OCI-LY7 (cell line): ENCODE results near the gene USP6NL. TPM values are rescaled to one million over a fixed set of nuclear protein-coding genes. Genes with fewer than 3 reads are reported as not detected.

ENCODE experiments used
- BruUV-seq: library from RNA; stranded (reverse); fragments of 400-500 nt; replicated peaks from 2 replicates; lab custom pipeline; 2021; lab: Mats Ljungman, UMichigan
- CTCF ChIA-PET: fragments of 300-600 bp; sonication (Branson Sonifier 250); formaldehyde crosslinking; loops from one replicate; lab custom pipeline; 2022; ENCODE audit warnings: antibody characterized with exemption; ENCODE audit not compliant: unreplicated experiment; lab: Charles Lee
- POLR2A ChIA-PET: fragments of 300-600 bp; sonication (Branson Sonifier 250); formaldehyde crosslinking; loops from one replicate; lab custom pipeline; 2022; ENCODE audit warnings: antibody characterized with exemption; lab: Charles Lee
- DNase-seq: peaks from one replicate; pipeline ENCODE4 v3.0.0-alpha.2; 2015; ENCODE audit warnings: low spot score
- H2AFZ ChIP-seq: fragments of 200-600 bp; sonication (generic), shearing (Covaris generic); 2 replicates; pipeline ENCODE4 v1.6.1; 2014; ENCODE audit warnings: mild to moderate bottlenecking, antibody characterized with exemption, low read length, moderate library complexity
- H3K27ac ChIP-seq: fragments of 200-600 bp; sonication (generic); 2 replicates; pipeline ENCODE4 v1.5.1; 2014; ENCODE audit warnings: mixed run types, low read depth, mild to moderate bottlenecking, moderate library complexity, low read length, inconsistent platforms; ENCODE audit not compliant: poor library complexity, severe bottlenecking
- H3K36me3 ChIP-seq: fragments of 200-600 bp; sonication (generic); 2 replicates; pipeline ENCODE4 v1.6.1; 2014; ENCODE audit warnings: mild to moderate bottlenecking, antibody characterized with exemption, low read length, moderate library complexity, mixed read lengths; ENCODE audit not compliant: insufficient read depth
- H3K4me1 ChIP-seq: fragments of 200-600 bp; sonication (generic); 2 replicates; pipeline ENCODE4 v1.5.1; 2014; ENCODE audit warnings: mild to moderate bottlenecking, low read length; ENCODE audit not compliant: insufficient read depth, poor library complexity, severe bottlenecking
- H3K4me2 ChIP-seq: fragments of 200-600 bp; sonication (generic); 2 replicates; pipeline ENCODE4 v1.6.1; 2014; ENCODE audit warnings: mild to moderate bottlenecking, low read length
- H3K4me3 ChIP-seq: fragments of 200-600 bp; sonication (generic); 2 replicates; pipeline ENCODE4 v1.5.1; 2014; ENCODE audit warnings: mild to moderate bottlenecking, low read depth, low read length; ENCODE audit not compliant: poor library complexity, severe bottlenecking
- H3K79me2 ChIP-seq: fragments of 200-600 bp; sonication (generic); 2 replicates; pipeline ENCODE4 v1.6.1; 2016; ENCODE audit warnings: low read depth, mild to moderate bottlenecking, low read length, moderate library complexity, mixed read lengths; ENCODE audit not compliant: insufficient read depth
- H3K9me2 ChIP-seq: fragments of 200-600 bp; sonication (generic); 2 replicates; pipeline ENCODE4 v1.6.1; 2016; ENCODE audit warnings: mild to moderate bottlenecking, low read length, mixed read lengths; ENCODE audit not compliant: insufficient read depth
- H3K9me3 ChIP-seq: fragments of 200-600 bp; sonication (generic); 2 replicates; pipeline ENCODE4 v1.6.1; 2014; ENCODE audit warnings: mild to moderate bottlenecking, mixed run types, low read length, mixed read lengths
- H4K20me1 ChIP-seq: fragments of 200-600 bp; sonication (generic); 2 replicates; pipeline ENCODE4 v1.6.1; 2014; ENCODE audit warnings: mild to moderate bottlenecking, antibody characterized with exemption, low read length, moderate library complexity, mixed read lengths; ENCODE audit not compliant: insufficient read depth
- CTCF ChIP-seq: fragments of 200-600 bp; sonication (generic); conservative IDR thresholded peaks from 2 replicates; pipeline ENCODE4 v1.5.1; 2014; ENCODE audit warnings: mild to moderate bottlenecking, antibody characterized with exemption, low read length, moderate library complexity, mixed read lengths
- EZH2phosphoT487 ChIP-seq: fragments of 200-600 bp; sonication (generic); IDR thresholded peaks from 2 replicates; pipeline ENCODE4 v1.6.1; 2018; ENCODE audit warnings: low read depth, borderline replicate concordance, mild to moderate bottlenecking, mixed run types, antibody characterized with exemption, low read length, moderate library complexity, mixed read lengths
- intact Hi-C: fragments of 100-400 bp; cut with micrococcal nuclease; formaldehyde crosslinking; loops from one replicate; pipeline ENCODE4 v1.10.0; 2022; ENCODE audit not compliant: unreplicated experiment
- total RNA-seq, 2 experiments: library from RNA; depleted of rRNA in 1 of 2; stranded (reverse); fragments of >200 nt in 1 of 2; shearing (Covaris generic) in 1 of 2; gene quantifications; 2 replicates each; pipeline ENCODE4 v1.2.3, GENCODE V29; 2014 to 2022

USP6NL gene
- total RNA-seq, 2 experiments from 2014 or later, result 41.7 to 59.7 TPM

GRCh38 chr10:11594589-11595394, 16.7 kb downstream of the USP6NL start:
- TF ChIP-seq CTCF (no peak), EZH2phosphoT487 (no peak)
- intact Hi-C loops, result no loop called here
- CTCF ChIA-PET, result interaction anchor here (1.1 kb wide), 1 partner anchor 9 kb away, joined by 3 read pairs; no protein-coding TSS in a partner anchor
- Histone ChIP-seq H3K27ac (peak overlapping the region; percentile 22), H2AFZ (no peak overlapping the region), H4K20me1 (peaks cover 18% of the 10 kb centered on the region), H3K4me1 (peaks cover 45% of the 10 kb centered on the region), H3K9me3 (no peaks in the 10 kb centered on the region), H3K9me2 (no peaks in the 10 kb centered on the region), H3K4me3 (no peak overlapping the region), H3K79me2 (peaks cover 99% of the 10 kb centered on the region), H3K4me2 (peak overlapping the region; percentile 25), H3K36me3 (peaks cover 77% of the 10 kb centered on the region)
- peak; percentile 31 for DNase-seq
- POLR2A ChIA-PET, result interaction anchor here (1.0 to 5.0 kb wide), 8 partner anchors 9 to 64 kb away, joined by 3 to 19 read pairs (median 4); no protein-coding TSS in a partner anchor
- BruUV-seq, result no TSS peak

GRCh38 chr10:11593612-11594011, 17.8 kb downstream of the USP6NL start:
- intact Hi-C loops, result no loop called here
- CTCF ChIA-PET, result no interaction called here

More at GRCh38 chr10:11593612-11594011, 17.8 kb downstream of the USP6NL start:
- H3K27ac ChIP-seq, result no peak overlapping the region
- no peak overlapping the region for H3K4me2 ChIP-seq
- no peak for DNase-seq
- no peaks in the 10 kb centered on the region for H3K9me2 ChIP-seq
- H3K4me3 ChIP-seq, result no peak overlapping the region
- H3K36me3 ChIP-seq, result peaks cover 82% of the 10 kb centered on the region
- no peak for TF ChIP-seq EZH2phosphoT487
- TF ChIP-seq CTCF, result no peak
- POLR2A ChIA-PET, result interaction anchor here (0.6 to 5.0 kb wide), 13 partner anchors 10 to 98 kb away, joined by 3 to 19 read pairs (median 4); no protein-coding TSS in a partner anchor
- H3K9me3 ChIP-seq, result no peaks in the 10 kb centered on the region
- H4K20me1 ChIP-seq, result peaks cover 17% of the 10 kb centered on the region; the same call in 1 of the 2 replicates
- H2AFZ ChIP-seq, result no peak overlapping the region
- H3K4me1 ChIP-seq, result peaks cover 43% of the 10 kb centered on the region
- no TSS peak for BruUV-seq
- peaks cover 99% of the 10 kb centered on the region for H3K79me2 ChIP-seq
